Activated T-cell treated with anti-CD3 and anti-CD28 coated beads for 24 hours (primary cell): ENCODE data around the gene NUDT16.

Experiments used
- DNase-seq: peaks from one replicate; pipeline ENCODE4 v3.0.0-alpha.2; 2020; ENCODE audit warnings: low read depth

NUDT16 gene

GRCh38 chr3:131386429-131387165 lies 5.0 kb downstream of the NUDT16 start:
- no peak for DNase-seq

- DNase-seq, result no peak
These were observed 6.4 kb downstream of the NUDT16 start for GRCh38 chr3:131387796-131388489.

- DNase-seq, result no peak
These were observed 6.9 kb downstream of the NUDT16 start for GRCh38 chr3:131388490-131388799.

GRCh38 chr3:131390331-131390730 lies 8.8 kb downstream of the NUDT16 start:
- no peak for DNase-seq

GRCh38 chr3:131393051-131393450 lies 11.5 kb downstream of the NUDT16 start:
- DNase-seq, result no peak

- no peak for DNase-seq
These were observed 12.3 kb downstream of the NUDT16 start for GRCh38 chr3:131393868-131394267.

- DNase-seq, result no peak
These were observed 12.8 kb downstream of the NUDT16 start for GRCh38 chr3:131394400-131394799.

- DNase-seq, result no peak
These were observed 14.6 kb downstream of the NUDT16 start for GRCh38 chr3:131396170-131396569.

GRCh38 chr3:131397889-131398288 lies 16.3 kb downstream of the NUDT16 start:
- no peak for DNase-seq

GRCh38 chr3:131401978-131402377 lies 20.4 kb downstream of the NUDT16 start:
- no peak for DNase-seq

- DNase-seq, result no peak
These were observed 20.9 kb downstream of the NUDT16 start for GRCh38 chr3:131402391-131403039.

GRCh38 chr3:131403216-131403895 lies 21.8 kb downstream of the NUDT16 start:
- no peak for DNase-seq

GRCh38 chr3:131405411-131405810 lies 23.8 kb downstream of the NUDT16 start:
- DNase-seq, result no peak

GRCh38 chr3:131406274-131406673 lies 24.7 kb downstream of the NUDT16 start:
- no peak for DNase-seq

- DNase-seq, result no peak
These were observed 36.2 kb downstream of the NUDT16 start for GRCh38 chr3:131417751-131418150.

- DNase-seq, result no peak
These were observed 39.7 kb downstream of the NUDT16 start for GRCh38 chr3:131421301-131421700.

- no peak for DNase-seq
These were observed 40.5 kb downstream of the NUDT16 start for GRCh38 chr3:131421957-131422498.

- no peak for DNase-seq
These were observed 45.7 kb downstream of the NUDT16 start for GRCh38 chr3:131427226-131427625.

- no peak for DNase-seq
These were observed 50.2 kb downstream of the NUDT16 start for GRCh38 chr3:131431754-131432153.

GRCh38 chr3:131432441-131432840 lies 50.9 kb downstream of the NUDT16 start:
- DNase-seq, result no peak

- DNase-seq, result no peak
These were observed 53.4 kb downstream of the NUDT16 start for GRCh38 chr3:131435000-131435399.
